Activated naive CD8-positive, alpha-beta T cell treated with anti-CD3 and anti-CD28 coated beads for 36 hours (primary cell): ENCODE results near the gene EHD1. TPM values are rescaled to one million over a fixed set of nuclear protein-coding genes. Genes with fewer than 3 reads are reported as not detected.

ENCODE experiments used
- DNase-seq: peaks from one replicate; pipeline ENCODE4 v3.0.0; 2021
- H3K27ac Mint-ChIP-seq: one replicate; pipeline ENCODE4 v1.8.0; 2022; ENCODE audit warnings: mild to moderate bottlenecking, moderate library complexity, mixed read lengths
- H3K27me3 Mint-ChIP-seq: one replicate; pipeline ENCODE4 v1.8.0; 2022; ENCODE audit warnings: mild to moderate bottlenecking, mixed read lengths
- H3K36me3 Mint-ChIP-seq: one replicate; pipeline ENCODE4 v1.8.0; 2021; ENCODE audit warnings: mild to moderate bottlenecking, mixed read lengths
- H3K4me1 Mint-ChIP-seq: one replicate; pipeline ENCODE4 v1.8.0; 2021; ENCODE audit warnings: mixed read lengths
- H3K4me3 Mint-ChIP-seq: one replicate; pipeline ENCODE4 v1.8.0; 2022; ENCODE audit warnings: mild to moderate bottlenecking, moderate library complexity, mixed read lengths
- H3K9me3 Mint-ChIP-seq: one replicate; pipeline ENCODE4 v1.8.0; 2022; ENCODE audit warnings: mixed read lengths
- total RNA-seq, 2 experiments: library from RNA; stranded (reverse); gene quantifications; one replicate each; pipeline ENCODE4 v1.2.3, GENCODE V29; 2021

Gene EHD1
- total RNA-seq, 2 experiments from 2014 or later: 103 to 112 TPM

- Mint-ChIP-seq H3K36me3 (peaks cover 10% of the 10 kb centered on the region), H3K4me1 (peaks cover 6% of the 10 kb centered on the region), H3K9me3 (no peaks in the 10 kb centered on the region), H3K27me3 (no peaks in the 10 kb centered on the region), H3K27ac (no peak overlapping the region), H3K4me3 (no peak overlapping the region)
- no peak for DNase-seq
These were observed 20.1 kb upstream of the EHD1 start for GRCh38 chr11:64898541-64898940.

GRCh38 chr11:64898076-64898445 lies 19.6 kb upstream of the EHD1 start:
- no peak overlapping the region for H3K27ac Mint-ChIP-seq
- no peaks in the 10 kb centered on the region for H3K9me3 Mint-ChIP-seq
- H3K36me3 Mint-ChIP-seq: peaks cover 10% of the 10 kb centered on the region
- H3K4me1 Mint-ChIP-seq: peaks cover 6% of the 10 kb centered on the region
- H3K4me3 Mint-ChIP-seq: no peak overlapping the region
- no peak for DNase-seq
- no peaks in the 10 kb centered on the region for H3K27me3 Mint-ChIP-seq

- Mint-ChIP-seq H3K36me3 (peaks cover 10% of the 10 kb centered on the region), H3K4me1 (peaks cover 6% of the 10 kb centered on the region), H3K27ac (no peak overlapping the region), H3K9me3 (no peaks in the 10 kb centered on the region), H3K4me3 (no peak overlapping the region), H3K27me3 (no peaks in the 10 kb centered on the region)
- no peak for DNase-seq
These were observed 19.1 kb upstream of the EHD1 start for GRCh38 chr11:64897381-64898075.

- Mint-ChIP-seq H3K4me3 (no peak overlapping the region), H3K4me1 (peaks cover 6% of the 10 kb centered on the region), H3K36me3 (peaks cover 10% of the 10 kb centered on the region), H3K9me3 (no peaks in the 10 kb centered on the region), H3K27me3 (no peaks in the 10 kb centered on the region), H3K27ac (no peak overlapping the region)
- no peak for DNase-seq
These were observed 18.1 kb upstream of the EHD1 start for GRCh38 chr11:64896448-64897022.

- peaks cover 2% of the 10 kb centered on the region for H3K4me1 Mint-ChIP-seq
- DNase-seq: no peak
- H3K4me3 Mint-ChIP-seq: no peak overlapping the region
- H3K27me3 Mint-ChIP-seq: no peaks in the 10 kb centered on the region
- no peaks in the 10 kb centered on the region for H3K9me3 Mint-ChIP-seq
- H3K36me3 Mint-ChIP-seq: peaks cover 7% of the 10 kb centered on the region
- no peak overlapping the region for H3K27ac Mint-ChIP-seq
These were observed 16.5 kb upstream of the EHD1 start for GRCh38 chr11:64894812-64895452.

- peaks cover 1% of the 10 kb centered on the region for H3K4me1 Mint-ChIP-seq
- H3K27me3 Mint-ChIP-seq: no peaks in the 10 kb centered on the region
- H3K27ac Mint-ChIP-seq: no peak overlapping the region
- peak; percentile 91 for DNase-seq
- H3K4me3 Mint-ChIP-seq: no peak overlapping the region
- no peaks in the 10 kb centered on the region for H3K9me3 Mint-ChIP-seq
- H3K36me3 Mint-ChIP-seq: peaks cover 4% of the 10 kb centered on the region
These were observed 15.8 kb upstream of the EHD1 start for GRCh38 chr11:64894070-64894811.

- no peak for DNase-seq
- H3K4me1 Mint-ChIP-seq: peaks cover 1% of the 10 kb centered on the region
- H3K36me3 Mint-ChIP-seq: peaks cover 3% of the 10 kb centered on the region
- H3K27me3 Mint-ChIP-seq: no peaks in the 10 kb centered on the region
- no peaks in the 10 kb centered on the region for H3K9me3 Mint-ChIP-seq
- no peak overlapping the region for H3K27ac Mint-ChIP-seq
- H3K4me3 Mint-ChIP-seq: no peak overlapping the region
These were observed 15.0 kb upstream of the EHD1 start for GRCh38 chr11:64893194-64894069.

GRCh38 chr11:64892838-64893193 lies 14.4 kb upstream of the EHD1 start:
- Mint-ChIP-seq H3K9me3 (no peaks in the 10 kb centered on the region), H3K4me3 (no peak overlapping the region), H3K4me1 (peaks cover 6% of the 10 kb centered on the region), H3K27ac (no peak overlapping the region), H3K27me3 (no peaks in the 10 kb centered on the region), H3K36me3 (peaks cover 3% of the 10 kb centered on the region)
- DNase-seq: no peak

GRCh38 chr11:64892411-64892831 lies 14.0 kb upstream of the EHD1 start:
- H3K4me3 Mint-ChIP-seq: no peak overlapping the region

GRCh38 chr11:64891880-64892279 lies 13.5 kb upstream of the EHD1 start:
- Mint-ChIP-seq H3K4me3 (no peak overlapping the region), H3K9me3 (no peaks in the 10 kb centered on the region), H3K27me3 (no peaks in the 10 kb centered on the region), H3K27ac (no peak overlapping the region), H3K4me1 (peaks cover 12% of the 10 kb centered on the region), H3K36me3 (peaks cover 3% of the 10 kb centered on the region)
- DNase-seq: no peak

More at GRCh38 chr11:64892411-64892831, 14.0 kb upstream of the EHD1 start:
- Mint-ChIP-seq H3K27me3 (no peaks in the 10 kb centered on the region), H3K4me1 (peaks cover 8% of the 10 kb centered on the region), H3K36me3 (peaks cover 3% of the 10 kb centered on the region), H3K9me3 (no peaks in the 10 kb centered on the region), H3K27ac (no peak overlapping the region)
- DNase-seq: no peak

- no peak for DNase-seq
- Mint-ChIP-seq H3K9me3 (no peaks in the 10 kb centered on the region), H3K27me3 (no peaks in the 10 kb centered on the region), H3K4me1 (peaks cover 12% of the 10 kb centered on the region), H3K27ac (no peak overlapping the region), H3K36me3 (peaks cover 3% of the 10 kb centered on the region), H3K4me3 (no peak overlapping the region)
These were observed 12.9 kb upstream of the EHD1 start for GRCh38 chr11:64891215-64891848.

GRCh38 chr11:64890522-64890939 lies 12.1 kb upstream of the EHD1 start:
- no peaks in the 10 kb centered on the region for H3K9me3 Mint-ChIP-seq
- H3K27ac Mint-ChIP-seq: no peak overlapping the region
- peaks cover 17% of the 10 kb centered on the region for H3K4me1 Mint-ChIP-seq
- DNase-seq: no peak
- no peaks in the 10 kb centered on the region for H3K27me3 Mint-ChIP-seq
- peaks cover 3% of the 10 kb centered on the region for H3K36me3 Mint-ChIP-seq
- no peak overlapping the region for H3K4me3 Mint-ChIP-seq

GRCh38 chr11:64888729-64889511 lies 10.5 kb upstream of the EHD1 start:
- Mint-ChIP-seq H3K4me3 (no peak overlapping the region), H3K4me1 (peaks cover 22% of the 10 kb centered on the region), H3K36me3 (no peaks in the 10 kb centered on the region), H3K27ac (no peak overlapping the region), H3K27me3 (no peaks in the 10 kb centered on the region), H3K9me3 (no peaks in the 10 kb centered on the region)
- DNase-seq: no peak

- H3K36me3 Mint-ChIP-seq: no peaks in the 10 kb centered on the region
- H3K4me3 Mint-ChIP-seq: peak overlapping the region; percentile 76
- peaks cover 25% of the 10 kb centered on the region for H3K4me1 Mint-ChIP-seq
- H3K27me3 Mint-ChIP-seq: no peaks in the 10 kb centered on the region
- DNase-seq: no peak
- peak overlapping the region; percentile 55 for H3K27ac Mint-ChIP-seq
- H3K9me3 Mint-ChIP-seq: no peaks in the 10 kb centered on the region
These were observed 9.9 kb upstream of the EHD1 start for GRCh38 chr11:64888406-64888728.
